HUDEP-2 (cell line): ENCODE measurements around the gene SHTN1.

ENCODE experiments used
- DNase-seq, 76 experiments: peaks; one replicate each; lab custom pipeline; 2025; ENCODE audit not compliant: unreplicated experiment in 76 of 76; lab: John Stamatoyannopoulos, UW

SHTN1 gene

GRCh38 chr10:116988311-116988710 lies 16.7 kb downstream of the SHTN1 start:
- no peak for DNase-seq

GRCh38 chr10:116985611-116986010 lies 19.4 kb downstream of the SHTN1 start:
- DNase-seq: no peak

GRCh38 chr10:116984202-116984990 lies 20.6 kb downstream of the SHTN1 start:
- DNase-seq: no peak

GRCh38 chr10:116980041-116980440 lies 24.9 kb downstream of the SHTN1 start:
- no peak for DNase-seq

GRCh38 chr10:116978901-116979300 lies 26.1 kb downstream of the SHTN1 start:
- no peak for DNase-seq

GRCh38 chr10:116974456-116975005 lies 30.5 kb downstream of the SHTN1 start:
- no peak for DNase-seq

- no peak for DNase-seq
These were observed 31.0 kb downstream of the SHTN1 start for GRCh38 chr10:116973946-116974455.

GRCh38 chr10:116973371-116973905 lies 31.5 kb downstream of the SHTN1 start:
- no peak for DNase-seq

- DNase-seq: no peak
These were observed 32.9 kb downstream of the SHTN1 start for GRCh38 chr10:116972131-116972530.

GRCh38 chr10:116970050-116970449 lies 34.9 kb downstream of the SHTN1 start:
- no peak for DNase-seq

GRCh38 chr10:116968331-116968730 lies 36.7 kb downstream of the SHTN1 start:
- DNase-seq: no peak

- DNase-seq: no peak
These were observed 43.4 kb downstream of the SHTN1 start for GRCh38 chr10:116961406-116962251.

- DNase-seq: no peak
These were observed 44.8 kb downstream of the SHTN1 start for GRCh38 chr10:116960066-116960776.

GRCh38 chr10:116952729-116953128 lies 52.3 kb downstream of the SHTN1 start:
- DNase-seq: no peak

GRCh38 chr10:116948530-116948870 lies 56.5 kb downstream of the SHTN1 start:
- no peak for DNase-seq

- DNase-seq: no peak
These were observed 57.0 kb downstream of the SHTN1 start for GRCh38 chr10:116947841-116948529.

- no peak for DNase-seq
These were observed 60.1 kb downstream of the SHTN1 start for GRCh38 chr10:116944911-116945310.

GRCh38 chr10:116931806-116932205 lies 73.2 kb downstream of the SHTN1 start:
- no peak for DNase-seq

GRCh38 chr10:116926426-116926825 lies 78.6 kb downstream of the SHTN1 start:
- no peak for DNase-seq

GRCh38 chr10:116925056-116925455 lies 79.9 kb downstream of the SHTN1 start:
- no peak for DNase-seq
